PC-3 (cell line): Measurements from ENCODE around the gene R3HDM4.

Source experiments
- CTCF ChIP-seq: fragments of 300-600 bp; sonication (generic); conservative IDR thresholded peaks from 2 replicates; pipeline ENCODE4 v1.5.1; 2017; ENCODE audit warnings: antibody characterized with exemption, low read depth, mild to moderate bottlenecking, low read length
- EZH2phosphoT487 ChIP-seq: fragments of 300-600 bp; sonication (generic); IDR thresholded peaks from 2 replicates; pipeline ENCODE4 v1.6.1; 2018; ENCODE audit warnings: mild to moderate bottlenecking, antibody characterized with exemption, low read length, borderline replicate concordance

- TF ChIP-seq CTCF (no peak), EZH2phosphoT487 (no peak)
Measured at GRCh38 chr19:933553-933882, 20.5 kb upstream of the R3HDM4 start.
